Measurements from ENCODE around the gene TMEM250. TPM values are rescaled to one million over a fixed set of nuclear protein-coding genes. Genes with fewer than 3 reads are reported as not detected.

The TMEM250 gene
- total RNA-seq, 3 donors from 2014 or later (not counting 1 experiment from before 2014, with no cell fraction given): 19.5 to 34.3 (median 33.6) TPM

DNA sequence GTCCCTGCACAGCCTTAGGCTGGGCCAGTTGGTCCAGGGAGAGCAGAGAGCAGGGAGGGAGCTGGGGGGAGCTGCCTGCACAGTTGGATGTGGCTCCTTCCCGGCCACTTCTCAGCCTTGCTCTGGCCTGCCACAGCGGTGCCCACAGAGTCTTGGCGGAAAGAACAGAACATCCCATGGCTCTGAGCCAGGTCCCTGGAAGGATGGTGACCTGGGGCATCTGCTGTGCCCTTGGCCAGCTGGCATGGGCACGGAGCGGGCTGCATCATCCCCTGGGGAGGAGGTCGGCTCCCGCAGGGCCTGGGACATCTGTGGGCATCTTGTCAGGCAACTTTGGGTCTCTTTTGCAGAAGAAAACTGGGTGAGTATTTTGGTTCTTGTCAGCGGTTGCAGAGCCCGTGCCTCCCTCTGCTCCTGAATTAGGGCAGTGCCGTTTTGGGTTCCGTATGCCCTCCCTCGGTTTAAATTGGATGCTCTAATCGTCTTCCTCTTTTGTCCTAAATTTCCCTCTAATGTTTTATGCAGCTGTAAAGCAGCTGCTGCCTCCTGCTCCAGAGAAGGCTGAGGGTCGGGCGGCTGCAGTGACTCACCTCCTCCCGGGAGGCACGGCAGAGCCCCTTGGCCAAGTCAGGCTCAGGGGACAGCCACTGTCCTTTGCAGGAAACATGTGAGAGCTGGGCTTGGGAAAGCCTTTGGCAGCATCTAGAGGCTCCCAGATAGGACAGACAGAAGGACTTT is 13.1 kb downstream of the TMEM250 start:
- no peaks in the 10 kb centered on the region for H3K9me3 ChIP-seq (ENCODE audit: control insufficient read depth, insufficient read depth, low read length)

DNA sequence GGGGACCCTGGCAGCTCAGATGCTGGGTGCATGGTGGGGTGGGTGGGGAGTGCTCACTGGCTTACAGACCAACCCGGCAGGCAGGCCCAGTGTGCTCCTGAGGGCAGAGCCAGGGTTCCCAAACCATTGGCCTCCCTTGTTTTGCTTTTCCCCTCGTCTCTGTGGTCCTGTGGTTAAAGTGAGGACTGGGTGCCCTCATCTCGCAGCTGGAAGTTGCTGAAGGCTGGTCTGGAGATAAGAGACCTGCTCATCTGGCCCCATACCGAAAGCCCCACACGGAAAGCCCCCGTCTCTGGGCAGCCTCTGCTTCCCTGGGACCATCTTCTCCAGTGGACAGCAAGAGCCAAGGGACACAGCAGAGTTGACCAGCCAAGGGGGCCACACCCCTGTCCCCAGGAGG is 13.8 kb downstream of the TMEM250 start:
- Histone ChIP-seq H3K9me3 (ENCODE audit: control insufficient read depth, insufficient read depth, low read length) (no peaks in the 10 kb centered on the region), H3K4me1 (ENCODE audit: control insufficient read depth, insufficient read depth, low read length) (peaks cover 51% of the 10 kb centered on the region), H3K27me3 (ENCODE audit: control insufficient read depth, insufficient read depth, low read length) (no peaks in the 10 kb centered on the region), H3K36me3 (ENCODE audit: control insufficient read depth, insufficient read depth, low read length) (no peaks in the 10 kb centered on the region), H3K27ac (ENCODE audit: low read length) (no peak overlapping the region), H3K4me3 (ENCODE audit: low read length) (no peak overlapping the region)
- ATAC-seq (no peak), DNase-seq (no peak)
- Mint-ChIP-seq H3K27me3 (ENCODE audit: low read depth in 2 of 2) (no peaks in the 10 kb centered on the region), H3K9me3 (no peaks in the 10 kb centered on the region), H3K36me3 (no peaks in the 10 kb centered on the region), H3K4me3 (no peak overlapping the region), H3K27ac (peak overlapping the region in 1 of 2 donors; percentile 97), H3K4me1 (peaks cover 12 to 45% of the 10 kb centered on the region in 2 donors)
- 52% methylated on average over 6 of the region's 6 CpGs for WGBS (ENCODE audit: insufficient coverage)
- TF ChIP-seq, protein P1, sequence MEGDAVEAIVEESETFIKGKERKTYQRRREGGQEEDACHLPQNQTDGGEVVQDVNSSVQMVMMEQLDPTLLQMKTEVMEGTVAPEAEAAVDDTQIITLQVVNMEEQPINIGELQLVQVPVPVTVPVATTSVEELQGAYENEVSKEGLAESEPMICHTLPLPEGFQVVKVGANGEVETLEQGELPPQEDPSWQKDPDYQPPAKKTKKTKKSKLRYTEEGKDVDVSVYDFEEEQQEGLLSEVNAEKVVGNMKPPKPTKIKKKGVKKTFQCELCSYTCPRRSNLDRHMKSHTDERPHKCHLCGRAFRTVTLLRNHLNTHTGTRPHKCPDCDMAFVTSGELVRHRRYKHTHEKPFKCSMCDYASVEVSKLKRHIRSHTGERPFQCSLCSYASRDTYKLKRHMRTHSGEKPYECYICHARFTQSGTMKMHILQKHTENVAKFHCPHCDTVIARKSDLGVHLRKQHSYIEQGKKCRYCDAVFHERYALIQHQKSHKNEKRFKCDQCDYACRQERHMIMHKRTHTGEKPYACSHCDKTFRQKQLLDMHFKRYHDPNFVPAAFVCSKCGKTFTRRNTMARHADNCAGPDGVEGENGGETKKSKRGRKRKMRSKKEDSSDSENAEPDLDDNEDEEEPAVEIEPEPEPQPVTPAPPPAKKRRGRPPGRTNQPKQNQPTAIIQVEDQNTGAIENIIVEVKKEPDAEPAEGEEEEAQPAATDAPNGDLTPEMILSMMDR (IDR thresholded peaks at IDR 0.05): no peak
- intact Hi-C loops (cut with micrococcal nuclease): no loop called here

More for the DNA sequence above, 13.1 kb downstream of the TMEM250 start:
- 66% methylated on average over 17 of the region's 17 CpGs for WGBS (ENCODE audit: insufficient coverage)
- DNase-seq (no peak), ATAC-seq (no peak)
- peak overlapping the region; percentile 63 for H3K4me3 Mint-ChIP-seq
- H3K9me3 Mint-ChIP-seq: no peaks in the 10 kb centered on the region
- intact Hi-C loops (cut with micrococcal nuclease): loop anchor here (1.0 to 2.0 kb wide), 2 partner anchors 11 to 17 kb away; no protein-coding TSS in a partner anchor
- H3K4me3 ChIP-seq (ENCODE audit: low read length): no peak overlapping the region
- peaks cover 18 to 49% of the 10 kb centered on the region in 2 donors for H3K4me1 Mint-ChIP-seq
- no peaks in the 10 kb centered on the region for H3K27me3 Mint-ChIP-seq (ENCODE audit: low read depth in 2 of 2)
- no peaks in the 10 kb centered on the region for H3K27me3 ChIP-seq (ENCODE audit: control insufficient read depth, insufficient read depth, low read length)
- H3K36me3 ChIP-seq (ENCODE audit: control insufficient read depth, insufficient read depth, low read length): no peaks in the 10 kb centered on the region
- H3K27ac Mint-ChIP-seq: peak overlapping the region; percentile 97
- peak overlapping the region; percentile 98 for H3K27ac ChIP-seq (ENCODE audit: low read length)
- TF ChIP-seq, protein P1 (IDR thresholded peaks at IDR 0.05): no peak
- H3K4me1 ChIP-seq (ENCODE audit: control insufficient read depth, insufficient read depth, low read length): peaks cover 57% of the 10 kb centered on the region
- H3K36me3 Mint-ChIP-seq: no peaks in the 10 kb centered on the region

DNA sequence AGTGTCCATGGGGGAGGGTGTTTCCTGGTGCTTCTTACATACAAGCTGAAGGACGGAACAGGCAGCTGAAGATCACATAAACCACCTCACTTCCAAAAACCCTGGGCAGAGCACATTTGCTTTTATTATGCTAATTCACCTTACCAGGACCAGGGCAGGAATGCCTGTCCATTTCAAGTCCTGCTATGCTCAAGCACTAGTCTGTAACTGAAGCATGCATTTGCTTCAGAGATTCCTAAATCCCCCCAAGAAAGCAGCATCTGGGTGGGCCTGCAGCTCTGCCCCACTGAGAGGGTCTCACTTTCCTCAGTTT is 14.2 kb downstream of the TMEM250 start:
- Mint-ChIP-seq H3K36me3 (no peaks in the 10 kb centered on the region), H3K9me3 (no peaks in the 10 kb centered on the region), H3K27me3 (ENCODE audit: low read depth in 2 of 2) (no peaks in the 10 kb centered on the region), H3K4me1 (peaks cover 11 to 44% of the 10 kb centered on the region in 2 donors), H3K4me3 (no peak overlapping the region), H3K27ac (no peak overlapping the region)
- TF ChIP-seq, protein P1 (IDR thresholded peaks at IDR 0.05): no peak
- WGBS (ENCODE audit: insufficient coverage): 70% methylated on average over 1 of the region's 1 CpG
- ATAC-seq: no peak
- peaks cover 52% of the 10 kb centered on the region for H3K4me1 ChIP-seq (ENCODE audit: control insufficient read depth, insufficient read depth, low read length)
- no peak overlapping the region for H3K27ac ChIP-seq (ENCODE audit: low read length)
- intact Hi-C loops (cut with micrococcal nuclease): no loop called here
- no peak for DNase-seq
- H3K4me3 ChIP-seq (ENCODE audit: low read length): no peak overlapping the region
- no peaks in the 10 kb centered on the region for H3K36me3 ChIP-seq (ENCODE audit: control insufficient read depth, insufficient read depth, low read length)
- no peaks in the 10 kb centered on the region for H3K9me3 ChIP-seq (ENCODE audit: control insufficient read depth, insufficient read depth, low read length)
- H3K27me3 ChIP-seq (ENCODE audit: control insufficient read depth, insufficient read depth, low read length): no peaks in the 10 kb centered on the region

Measured in natural killer cell (primary cell).